ENCODE data around the gene KIF2A.

Gene KIF2A

DNA sequence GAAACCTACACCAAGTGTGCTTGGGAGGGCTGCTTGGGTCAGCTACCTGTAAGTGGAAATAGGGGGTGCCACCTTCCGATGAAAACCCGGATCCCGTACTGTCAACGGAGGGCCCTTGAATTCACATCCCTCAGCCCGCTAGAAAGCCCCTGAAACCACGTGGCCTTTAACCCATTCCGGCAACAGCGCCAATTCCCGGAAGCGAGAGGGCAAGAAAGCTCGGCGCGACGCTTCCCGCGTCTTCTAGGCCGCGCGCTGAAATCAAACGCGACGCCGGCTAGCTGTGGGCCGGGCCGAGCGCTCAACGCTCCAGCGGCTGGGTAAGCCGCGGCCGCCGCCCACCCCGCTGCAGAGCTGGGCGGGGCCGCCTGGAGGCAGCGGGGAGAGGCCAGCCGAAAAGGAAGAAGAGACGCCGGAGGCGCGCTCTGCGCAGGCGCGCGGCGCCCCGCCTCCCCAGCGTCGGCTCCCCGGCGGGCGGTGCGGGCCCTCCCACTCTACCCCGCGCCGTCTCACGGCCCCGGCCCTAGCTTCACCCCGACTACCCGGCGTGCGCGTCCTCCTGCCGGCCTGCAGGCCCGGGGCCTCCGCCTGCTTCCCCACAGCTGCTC is at the start of gene KIF2A:
TSS of gene KIF2A (plus strand) at position 492 of the 608 bp plus-strand sequence. CDS start 267 bp downstream, outside the sequence.
- DNase-seq (ENCODE audit: low read depth): peak; percentile 28

- DNase-seq (ENCODE audit: low read depth): no peak
Measured at GRCh38 chr5:62257020-62257367, 49.0 kb upstream of the KIF2A start.

GRCh38 chr5:62258654-62259053 is 47.4 kb upstream of the KIF2A start:
- no peak for DNase-seq (ENCODE audit: low read depth)

- no peak for DNase-seq (ENCODE audit: low read depth)
Measured at GRCh38 chr5:62259699-62260250, 46.2 kb upstream of the KIF2A start.

DNA sequence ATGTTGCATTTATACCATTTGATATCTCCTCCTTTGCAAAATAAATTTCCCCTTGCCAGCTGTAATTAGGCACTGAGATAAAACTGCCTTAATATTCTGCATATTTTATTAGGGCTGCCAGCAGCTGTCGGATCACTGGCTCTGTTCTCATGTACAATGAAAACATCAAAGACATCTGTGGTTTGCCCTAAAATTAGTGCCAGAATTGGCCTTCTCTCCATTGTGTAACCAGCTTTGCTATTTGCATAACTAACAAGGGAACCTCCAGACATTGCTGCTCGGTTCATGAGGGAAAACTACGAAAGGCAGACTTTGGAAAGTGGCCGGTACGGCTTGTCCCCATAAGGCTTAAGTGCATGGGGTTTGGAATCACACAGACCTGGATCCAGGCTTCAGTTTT is 45.5 kb upstream of the KIF2A start:
- no peak for DNase-seq (ENCODE audit: low read depth)

- no peak for DNase-seq (ENCODE audit: low read depth)
Measured at GRCh38 chr5:62263401-62263800, 42.6 kb upstream of the KIF2A start.

DNA sequence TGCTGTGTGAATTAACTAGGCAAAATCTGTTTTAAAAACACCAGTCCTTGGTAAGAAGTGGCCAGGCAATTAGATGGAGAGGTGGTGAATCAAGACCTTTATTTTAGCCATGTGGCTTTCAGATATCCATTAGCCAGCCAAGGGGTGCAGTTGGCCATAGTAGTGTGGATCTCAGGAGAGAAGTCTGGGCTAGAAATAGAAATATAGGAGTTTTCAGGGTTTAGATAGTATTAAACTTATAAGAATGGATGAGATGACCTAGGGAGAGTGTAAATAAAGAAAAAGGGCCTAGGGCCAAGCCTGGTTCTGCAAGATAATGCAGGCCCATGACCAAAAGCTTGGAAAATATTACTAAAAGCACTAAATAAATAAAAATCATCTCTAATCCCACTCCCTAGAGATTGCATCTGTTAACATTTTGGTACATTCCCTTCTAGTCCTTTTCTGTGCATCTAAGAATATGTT is 40.3 kb upstream of the KIF2A start:
- no peak for DNase-seq (ENCODE audit: low read depth)

- no peak for DNase-seq (ENCODE audit: low read depth)
Measured at GRCh38 chr5:62266573-62266972, 39.4 kb upstream of the KIF2A start.

- DNase-seq (ENCODE audit: low read depth): no peak
Measured at GRCh38 chr5:62268234-62268633, 37.8 kb upstream of the KIF2A start.

GRCh38 chr5:62268792-62269191 is 37.2 kb upstream of the KIF2A start:
- no peak for DNase-seq (ENCODE audit: low read depth)

- no peak for DNase-seq (ENCODE audit: low read depth)
Measured at GRCh38 chr5:62271370-62271769, 34.6 kb upstream of the KIF2A start.

DNA sequence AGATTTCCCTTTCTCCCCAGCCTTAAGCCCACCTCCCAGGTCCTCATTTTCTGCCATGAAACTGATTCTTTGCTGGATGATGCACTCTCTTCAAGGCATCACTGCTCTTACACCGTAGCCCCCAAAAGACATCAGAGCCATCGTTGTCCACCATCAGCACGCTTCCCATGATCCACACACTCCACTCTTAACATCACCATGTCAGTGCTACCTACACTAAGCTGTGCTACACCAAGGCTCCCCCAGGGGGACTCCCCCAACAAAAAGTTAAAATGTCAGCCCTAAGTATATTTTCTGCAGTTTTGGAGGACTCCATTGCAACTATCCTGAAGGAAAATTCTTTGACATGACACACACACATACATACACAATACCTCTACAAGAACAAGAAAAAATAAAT is 34.1 kb upstream of the KIF2A start:
- DNase-seq (ENCODE audit: low read depth): no peak

DNA sequence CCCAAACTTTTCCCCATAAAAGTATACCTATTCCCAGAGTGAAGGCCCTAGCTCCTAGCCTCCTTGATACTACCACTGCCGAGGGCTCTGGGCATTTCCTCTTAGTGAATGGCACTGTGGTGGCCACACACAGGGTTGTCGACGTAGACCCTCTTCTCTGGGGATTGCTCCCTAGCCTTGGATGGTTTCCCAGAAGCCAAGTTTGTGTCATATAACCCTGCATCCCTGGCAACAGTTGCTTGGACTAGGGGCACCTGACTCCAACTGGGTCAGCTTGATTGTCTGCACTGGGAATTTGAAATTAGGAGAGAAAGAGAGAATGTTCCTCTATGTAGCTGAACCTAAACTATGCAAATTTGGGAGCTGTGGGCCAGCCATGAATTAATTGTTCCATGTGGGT is 32.3 kb upstream of the KIF2A start:
- DNase-seq (ENCODE audit: low read depth): no peak

GRCh38 chr5:62275581-62275980 is 30.4 kb upstream of the KIF2A start:
- DNase-seq (ENCODE audit: low read depth): no peak

DNA sequence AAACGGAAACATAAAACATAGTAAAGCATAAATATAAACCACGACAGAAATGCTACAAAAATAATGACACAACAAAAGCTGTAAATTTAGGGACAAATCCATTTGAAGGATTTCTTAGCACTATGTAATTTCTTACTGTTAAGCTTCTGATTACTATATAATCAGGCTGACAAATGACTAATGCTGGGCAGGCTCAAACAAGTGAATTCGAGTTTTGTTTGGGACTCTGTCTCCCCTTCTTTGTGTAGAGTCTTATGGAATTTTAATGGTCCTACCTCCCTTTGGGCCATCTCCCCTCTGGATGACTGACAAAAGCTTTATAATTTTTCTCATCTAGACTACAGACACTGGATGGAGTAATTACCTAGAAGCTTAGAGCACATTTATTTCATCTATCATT is 24.6 kb upstream of the KIF2A start:
- DNase-seq (ENCODE audit: low read depth): no peak

- DNase-seq (ENCODE audit: low read depth): no peak
Measured at GRCh38 chr5:62282064-62282463, 23.9 kb upstream of the KIF2A start.

- no peak for DNase-seq (ENCODE audit: low read depth)
Measured at GRCh38 chr5:62283005-62283404, 23.0 kb upstream of the KIF2A start.

DNA sequence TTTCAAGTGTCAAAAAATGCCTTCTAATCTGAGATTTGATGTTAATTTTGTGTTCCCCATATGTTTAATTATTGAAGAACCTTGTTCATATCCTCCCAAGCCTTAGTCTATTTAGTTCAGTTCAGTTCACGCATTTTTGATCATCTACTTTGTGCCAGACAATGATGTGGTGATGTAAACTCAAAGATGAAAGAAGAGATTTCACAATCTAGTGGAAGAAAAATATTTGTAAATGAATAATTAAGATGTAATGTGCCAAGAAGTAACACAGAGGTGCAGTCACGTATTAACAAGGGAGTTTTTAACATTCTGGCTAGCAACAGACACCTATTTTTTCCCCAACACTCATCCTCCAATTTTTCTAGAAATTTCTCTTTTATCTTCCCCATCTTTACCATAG is 22.1 kb upstream of the KIF2A start:
- DNase-seq (ENCODE audit: low read depth): no peak

GRCh38 chr5:62284946-62285891 is 20.8 kb upstream of the KIF2A start:
- no peak for DNase-seq (ENCODE audit: low read depth)

- DNase-seq (ENCODE audit: low read depth): no peak
Measured at GRCh38 chr5:62286834-62287233, 19.2 kb upstream of the KIF2A start.

GRCh38 chr5:62287237-62287636 is 18.8 kb upstream of the KIF2A start:
- no peak for DNase-seq (ENCODE audit: low read depth)

GRCh38 chr5:62288118-62288517 is 17.9 kb upstream of the KIF2A start:
- no peak for DNase-seq (ENCODE audit: low read depth)

DNA sequence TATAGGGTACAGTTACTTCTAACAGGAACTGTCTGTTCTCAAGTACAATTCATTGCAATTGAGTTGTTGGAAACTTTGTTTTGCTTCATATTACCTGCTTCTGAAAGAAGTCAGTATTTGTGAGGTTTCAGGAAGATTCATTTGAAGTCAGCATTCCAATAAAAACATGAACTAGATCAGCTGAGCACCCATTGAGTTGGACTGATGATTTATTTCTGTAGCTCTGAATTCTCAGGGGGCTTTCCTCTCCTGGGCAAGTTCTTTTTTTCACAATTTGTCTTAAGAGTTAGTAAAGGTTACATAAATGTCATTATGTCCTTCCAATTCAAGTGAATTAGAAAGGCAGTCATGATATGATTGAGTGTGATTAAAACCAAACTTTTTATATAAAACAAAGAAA is 16.2 kb upstream of the KIF2A start:
- DNase-seq (ENCODE audit: low read depth): no peak

All from non-pigmented ciliary epithelial cell (primary cell).